ENCODE results near the gene SNTG2. TPM values are rescaled to one million over a fixed set of nuclear protein-coding genes. Genes with fewer than 3 reads are reported as not detected.

Gene SNTG2
- total RNA-seq, 4 donors from 2014 or later: 4.2 to 14.2 (median 9.2) TPM

DNA sequence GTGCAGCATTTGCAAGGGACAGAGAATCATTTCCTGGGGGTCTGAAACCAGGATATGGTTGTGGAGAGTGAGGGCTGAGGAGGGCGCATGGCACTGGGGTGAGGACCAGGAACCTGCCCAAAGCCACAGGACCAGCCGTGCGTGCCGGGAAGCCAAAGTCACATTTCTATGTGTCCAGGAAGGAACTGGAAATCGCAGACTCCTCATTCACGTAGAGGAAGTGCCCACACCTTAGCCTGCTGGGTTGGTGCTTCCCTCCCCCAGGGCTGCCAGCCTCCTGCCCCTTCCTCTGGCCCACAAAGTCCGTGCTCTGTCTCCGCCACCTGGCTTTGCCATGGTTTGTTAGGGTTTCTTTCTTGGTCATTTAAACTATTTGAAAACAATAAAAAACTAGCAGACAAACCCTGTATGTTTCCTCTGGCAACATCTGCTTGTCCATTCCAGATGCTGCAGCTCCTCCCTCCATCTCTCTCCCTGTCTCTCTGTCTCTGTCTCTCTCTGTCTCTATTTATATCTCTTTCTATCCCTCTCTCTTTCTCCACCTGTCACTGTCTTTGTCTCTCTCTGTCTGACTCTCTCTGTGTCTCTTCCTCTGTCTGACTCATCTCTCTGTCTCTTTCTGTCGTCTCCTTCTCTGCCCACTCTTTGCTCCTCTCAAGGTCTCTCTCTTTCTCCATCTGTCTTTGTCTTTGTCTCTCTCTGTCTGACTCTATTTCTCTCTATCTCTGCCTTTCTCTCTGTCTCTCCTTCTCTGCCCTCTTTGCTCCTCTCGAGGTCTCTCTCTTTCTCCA, 299.4 kb downstream of the SNTG2 start:
- TF ChIP-seq, protein P1, sequence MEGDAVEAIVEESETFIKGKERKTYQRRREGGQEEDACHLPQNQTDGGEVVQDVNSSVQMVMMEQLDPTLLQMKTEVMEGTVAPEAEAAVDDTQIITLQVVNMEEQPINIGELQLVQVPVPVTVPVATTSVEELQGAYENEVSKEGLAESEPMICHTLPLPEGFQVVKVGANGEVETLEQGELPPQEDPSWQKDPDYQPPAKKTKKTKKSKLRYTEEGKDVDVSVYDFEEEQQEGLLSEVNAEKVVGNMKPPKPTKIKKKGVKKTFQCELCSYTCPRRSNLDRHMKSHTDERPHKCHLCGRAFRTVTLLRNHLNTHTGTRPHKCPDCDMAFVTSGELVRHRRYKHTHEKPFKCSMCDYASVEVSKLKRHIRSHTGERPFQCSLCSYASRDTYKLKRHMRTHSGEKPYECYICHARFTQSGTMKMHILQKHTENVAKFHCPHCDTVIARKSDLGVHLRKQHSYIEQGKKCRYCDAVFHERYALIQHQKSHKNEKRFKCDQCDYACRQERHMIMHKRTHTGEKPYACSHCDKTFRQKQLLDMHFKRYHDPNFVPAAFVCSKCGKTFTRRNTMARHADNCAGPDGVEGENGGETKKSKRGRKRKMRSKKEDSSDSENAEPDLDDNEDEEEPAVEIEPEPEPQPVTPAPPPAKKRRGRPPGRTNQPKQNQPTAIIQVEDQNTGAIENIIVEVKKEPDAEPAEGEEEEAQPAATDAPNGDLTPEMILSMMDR (IDR thresholded peaks at IDR 0.05): no peak
- TF ChIP-seq POLR2A (IDR thresholded peaks at IDR 0.05): no peak
- H3K27me3 ChIP-seq: no peaks in the 10 kb centered on the region
- no peak overlapping the region for H3K27ac ChIP-seq
- WGBS, 2 donors: 77 to 88% methylated on average over 10 of the region's 10 CpGs
- intact Hi-C loops (cut with DNase I): no loop called here
- H3K4me1 ChIP-seq: no peaks in the 10 kb centered on the region
- DNase-seq: no peak
- H3K4me3 ChIP-seq (replicated peaks in 1 of 3): no peak overlapping the region
- H3K9me3 ChIP-seq: no peaks in the 10 kb centered on the region
- H3K36me3 ChIP-seq: no peaks in the 10 kb centered on the region

DNA sequence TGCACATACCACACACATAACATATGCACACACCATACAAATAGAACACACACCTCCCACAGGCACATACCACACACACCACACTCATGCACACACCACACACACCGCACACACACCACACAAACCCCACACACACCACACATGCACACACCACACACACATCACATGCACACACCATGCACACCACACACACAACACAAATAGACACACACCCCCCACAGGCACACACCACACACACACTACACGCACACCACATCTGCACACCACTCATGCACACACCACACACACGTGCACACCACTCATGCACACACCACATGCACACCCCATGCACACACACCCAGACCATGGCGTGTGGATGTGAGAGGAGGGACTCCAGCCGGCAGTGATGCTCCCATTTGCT, 300.9 kb downstream of the SNTG2 start:
- Histone ChIP-seq H3K36me3 (no peaks in the 10 kb centered on the region), H3K9me3 (no peaks in the 10 kb centered on the region), H3K4me1 (no peaks in the 10 kb centered on the region), H3K4me3 (replicated peaks in 1 of 3) (no peak overlapping the region), H3K27ac (no peak overlapping the region), H3K27me3 (no peaks in the 10 kb centered on the region)
- no peak for TF ChIP-seq POLR2A (IDR thresholded peaks at IDR 0.05)
- TF ChIP-seq, protein P1 (IDR thresholded peaks at IDR 0.05): no peak
- intact Hi-C loops (cut with DNase I): no loop called here
- 89 to 97% methylated on average over 5 of the region's 5 CpGs for WGBS, 2 donors
- DNase-seq: no peak

DNA sequence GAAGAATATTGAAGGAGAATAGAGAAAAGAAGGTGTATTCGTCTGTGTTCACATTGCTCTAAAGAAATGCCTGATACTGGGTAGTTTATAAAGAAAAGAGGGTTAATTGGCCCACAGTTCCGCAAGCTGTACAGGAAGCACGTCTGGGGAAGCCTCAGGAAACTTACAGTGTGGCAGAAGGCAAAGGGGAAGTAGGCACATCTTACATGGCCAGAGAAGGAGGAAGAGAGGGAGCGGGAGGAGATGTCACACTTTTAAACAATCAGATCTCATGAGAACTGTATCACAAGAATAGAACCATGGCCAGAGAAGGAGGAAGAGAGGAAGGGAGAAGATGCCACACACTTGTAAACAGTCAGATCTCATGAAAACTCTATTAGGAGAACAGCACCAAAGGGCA, 303.0 kb downstream of the SNTG2 start:
- TF ChIP-seq, protein P1 (IDR thresholded peaks at IDR 0.05): no peak
- no peak for TF ChIP-seq POLR2A (IDR thresholded peaks at IDR 0.05)
- H3K9me3 ChIP-seq: no peaks in the 10 kb centered on the region
- H3K27me3 ChIP-seq: no peaks in the 10 kb centered on the region
- H3K36me3 ChIP-seq: no peaks in the 10 kb centered on the region
- WGBS, 2 donors: 55 to 69% methylated on average over 4 of the region's 4 CpGs
- H3K4me3 ChIP-seq (replicated peaks in 1 of 3): no peak overlapping the region
- intact Hi-C loops (cut with DNase I): no loop called here
- DNase-seq: no peak
- H3K4me1 ChIP-seq: no peaks in the 10 kb centered on the region
- no peak overlapping the region for H3K27ac ChIP-seq

- WGBS, 2 donors: 81 to 86% methylated on average over 18 of the region's 18 CpGs
- Histone ChIP-seq H3K27me3 (no peaks in the 10 kb centered on the region), H3K4me1 (no peaks in the 10 kb centered on the region), H3K9me3 (no peaks in the 10 kb centered on the region), H3K36me3 (no peaks in the 10 kb centered on the region), H3K27ac (peak overlapping the region in 1 of 3 donors; percentile 1), H3K4me3 (replicated peaks in 1 of 3) (no peak overlapping the region)
- no peak for DNase-seq
- no peak for TF ChIP-seq POLR2A (IDR thresholded peaks at IDR 0.05)
- TF ChIP-seq, protein P1 (IDR thresholded peaks at IDR 0.05): no peak
- intact Hi-C loops (cut with DNase I): no loop called here
These were observed 304.2 kb downstream of the SNTG2 start for GRCh38 chr2:1254662-1255343.
